OCI-LY3 (cell line): Measurements from ENCODE around the gene GNAQ.

Source experiments
- H2AFZ ChIP-seq: fragments of 200-600, 300-600 bp; shearing (Covaris generic); 2 replicates; pipeline ENCODE4 v1.6.0; 2014; ENCODE audit warnings: antibody characterized with exemption, low read depth, low read length
- H3K27ac ChIP-seq: fragments of 200-600, 300-600 bp; sonication (generic); 2 replicates; pipeline ENCODE4 v1.5.1; 2014; ENCODE audit warnings: mild to moderate bottlenecking, low read length, moderate library complexity, mixed read lengths
- H3K27me3 ChIP-seq: fragments of 200-600, 300-600 bp; sonication (generic); 2 replicates; pipeline ENCODE4 v1.6.1; 2014; ENCODE audit warnings: low read depth, low read length, mixed read lengths
- H3K36me3 ChIP-seq: fragments of 200-600, 300-600 bp; sonication (generic); replicated peaks from 2 replicates; pipeline ENCODE3; 2014; ENCODE audit warnings: low read depth, low read length, mixed read lengths
- H3K4me1 ChIP-seq: fragments of 300-600, 200-600 bp; sonication (generic); 2 replicates; pipeline ENCODE4 v1.6.1; 2014; ENCODE audit warnings: low read length, mixed read lengths
- H3K4me2 ChIP-seq: fragments of 200-600, 300-600 bp; sonication (generic); 2 replicates; pipeline ENCODE4 v1.6.1; 2014; ENCODE audit warnings: low read length, mixed read lengths
- H3K4me3 ChIP-seq: fragments of 300-600, 200-600 bp; sonication (generic); 2 replicates; pipeline ENCODE4 v1.5.1; 2014; ENCODE audit warnings: antibody characterized with exemption, mild to moderate bottlenecking, low read length, moderate library complexity
- H3K79me2 ChIP-seq: fragments of 300-600, 200-600 bp; shearing (Covaris generic); 2 replicates; pipeline ENCODE4 v1.6.1; 2014; ENCODE audit warnings: mild to moderate bottlenecking, low read length, mixed read lengths
- H3K9ac ChIP-seq: fragments of 300-600, 200-600 bp; shearing (Covaris generic); 2 replicates; pipeline ENCODE4 v1.6.0; 2014; ENCODE audit warnings: mild to moderate bottlenecking, low read length, moderate library complexity
- H3K9me3 ChIP-seq: fragments of 200-600, 300-600 bp; shearing (Covaris generic); 2 replicates; pipeline ENCODE4 v1.6.1; 2014; ENCODE audit warnings: low read length, mixed read lengths; ENCODE audit not compliant: insufficient read depth
- H4K20me1 ChIP-seq: fragments of 200-600, 300-600 bp; sonication (generic); 2 replicates; pipeline ENCODE4 v1.6.1; 2016; ENCODE audit warnings: low read length, mixed read lengths; ENCODE audit not compliant: insufficient read depth
- CTCF ChIP-seq: fragments of 200-600, 300-600 bp; sonication (generic); IDR thresholded peaks from 2 replicates; pipeline ENCODE4 v1.5.1; 2014; ENCODE audit warnings: antibody characterized with exemption, low read length, low read depth
- EZH2phosphoT487 ChIP-seq: fragments of 200-600 bp; shearing (Covaris generic); IDR thresholded peaks from 2 replicates; pipeline ENCODE4 v1.6.1; 2018; ENCODE audit warnings: antibody characterized with exemption, mixed run types, low read depth

The GNAQ gene

GRCh38 chr9:77710965-77711648, 320.5 kb downstream of the GNAQ start:
- H3K36me3 ChIP-seq, result peaks cover 13% of the 10 kb centered on the region
- H3K9me3 ChIP-seq, result peaks cover 5% of the 10 kb centered on the region
- peak overlapping the region; percentile 79; the same call in 1 of the 2 replicates for H3K4me2 ChIP-seq
- no peak overlapping the region for H3K27ac ChIP-seq
- TF ChIP-seq CTCF (no peak), EZH2phosphoT487 (no peak)
- no peak overlapping the region for H2AFZ ChIP-seq
- no peak overlapping the region for H3K9ac ChIP-seq
- H3K4me1 ChIP-seq, result peaks cover 41% of the 10 kb centered on the region
- no peaks in the 10 kb centered on the region for H3K79me2 ChIP-seq
- no peak overlapping the region for H3K4me3 ChIP-seq
- H4K20me1 ChIP-seq, result no peaks in the 10 kb centered on the region
- H3K27me3 ChIP-seq, result no peaks in the 10 kb centered on the region

- peak overlapping the region; percentile 6; the same call in 1 of the 2 replicates for H3K9ac ChIP-seq
- H3K27me3 ChIP-seq, result no peaks in the 10 kb centered on the region
- no peaks in the 10 kb centered on the region for H4K20me1 ChIP-seq
- peak overlapping the region; percentile 20; the same call in 1 of the 2 replicates for H3K4me3 ChIP-seq
- peaks cover 13% of the 10 kb centered on the region for H3K36me3 ChIP-seq
- peak overlapping the region; percentile 96 for H3K27ac ChIP-seq
- H3K79me2 ChIP-seq, result no peaks in the 10 kb centered on the region
- no peak for TF ChIP-seq CTCF
- TF ChIP-seq EZH2phosphoT487, result no peak
- peak overlapping the region; percentile 79 for H3K4me2 ChIP-seq
- H3K4me1 ChIP-seq, result peaks cover 41% of the 10 kb centered on the region
- H3K9me3 ChIP-seq, result peaks cover 5% of the 10 kb centered on the region
- no peak overlapping the region for H2AFZ ChIP-seq
Measured at GRCh38 chr9:77710316-77710715, 321.3 kb downstream of the GNAQ start.

- peaks cover 41% of the 10 kb centered on the region for H3K4me1 ChIP-seq
- H3K4me3 ChIP-seq, result peak overlapping the region; percentile 17; the same call in 1 of the 2 replicates
- no peaks in the 10 kb centered on the region for H4K20me1 ChIP-seq
- peak overlapping the region; percentile 96 for H3K27ac ChIP-seq
- H3K36me3 ChIP-seq, result peaks cover 13% of the 10 kb centered on the region
- no peak overlapping the region for H2AFZ ChIP-seq
- TF ChIP-seq EZH2phosphoT487, result no peak
- no peak for TF ChIP-seq CTCF
- H3K4me2 ChIP-seq, result peak overlapping the region; percentile 79; the same call in 1 of the 2 replicates
- H3K27me3 ChIP-seq, result no peaks in the 10 kb centered on the region
- H3K9ac ChIP-seq, result no peak overlapping the region; the same call in 1 of the 2 replicates
- peaks cover 5% of the 10 kb centered on the region for H3K9me3 ChIP-seq
- H3K79me2 ChIP-seq, result no peaks in the 10 kb centered on the region
Measured at GRCh38 chr9:77708064-77708815, 323.4 kb downstream of the GNAQ start.

- Histone ChIP-seq H3K27ac (no peak overlapping the region), H3K4me2 (no peak overlapping the region), H2AFZ (no peak overlapping the region)
Measured at GRCh38 chr9:77707383-77708063, 324.1 kb downstream of the GNAQ start.

More at GRCh38 chr9:77707383-77708063, 324.1 kb downstream of the GNAQ start:
- Histone ChIP-seq H3K36me3 (peaks cover 13% of the 10 kb centered on the region), H3K4me3 (no peak overlapping the region), H3K27me3 (no peaks in the 10 kb centered on the region), H3K79me2 (no peaks in the 10 kb centered on the region), H3K9ac (no peak overlapping the region), H3K4me1 (peaks cover 39% of the 10 kb centered on the region), H3K9me3 (peaks cover 5% of the 10 kb centered on the region), H4K20me1 (no peaks in the 10 kb centered on the region)
- no peak for TF ChIP-seq EZH2phosphoT487
- TF ChIP-seq CTCF, result no peak
